Testis (tissue), 2 donors: ENCODE data around the gene TSGA10IP.

Source experiments
- POLR2A ChIP-seq: fragments of 450-650 bp; IDR thresholded peaks from one replicate; pipeline ENCODE4 v1.6.1; 2017; ENCODE audit warnings: antibody characterized with exemption, mild to moderate bottlenecking, moderate library complexity
- TF ChIP-seq, protein P1 (sequence below), 3 experiments: fragments of 450-650 bp in 2 of 3; fragments of 200-600 bp in 1 of 3; sonication (generic) in 1 of 3; IDR thresholded peaks; one replicate each; pipeline ENCODE4 v1.5.1; 2016 to 2019; ENCODE audit warnings: antibody characterized with exemption in 3 of 3, mild to moderate bottlenecking in 2 of 3, moderate library complexity in 1 of 3

DNA sequence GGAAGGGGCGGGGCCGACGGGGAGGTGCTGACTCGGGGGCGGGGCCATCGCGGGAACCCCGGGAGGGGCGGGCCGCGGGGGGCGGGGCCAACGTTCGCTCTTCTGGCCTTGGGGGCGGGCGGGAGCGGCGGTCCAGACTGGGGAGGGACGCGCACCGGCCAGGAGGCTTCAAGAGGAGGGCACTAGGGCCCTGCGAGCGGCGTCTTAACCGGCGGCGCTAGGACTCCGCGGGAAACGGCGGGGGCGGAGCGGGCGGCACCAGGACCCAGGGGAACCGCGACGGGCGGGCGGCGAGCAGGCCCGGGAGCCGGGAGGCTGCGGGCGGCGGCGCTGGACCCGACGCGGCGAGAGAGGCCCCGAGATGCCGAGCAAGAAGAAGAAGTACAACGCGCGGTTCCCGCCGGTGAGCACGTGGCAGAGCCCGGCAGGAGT, 26.1 kb upstream of the TSGA10IP start, which contains the start of gene DRAP1:
- TF ChIP-seq, protein P1, sequence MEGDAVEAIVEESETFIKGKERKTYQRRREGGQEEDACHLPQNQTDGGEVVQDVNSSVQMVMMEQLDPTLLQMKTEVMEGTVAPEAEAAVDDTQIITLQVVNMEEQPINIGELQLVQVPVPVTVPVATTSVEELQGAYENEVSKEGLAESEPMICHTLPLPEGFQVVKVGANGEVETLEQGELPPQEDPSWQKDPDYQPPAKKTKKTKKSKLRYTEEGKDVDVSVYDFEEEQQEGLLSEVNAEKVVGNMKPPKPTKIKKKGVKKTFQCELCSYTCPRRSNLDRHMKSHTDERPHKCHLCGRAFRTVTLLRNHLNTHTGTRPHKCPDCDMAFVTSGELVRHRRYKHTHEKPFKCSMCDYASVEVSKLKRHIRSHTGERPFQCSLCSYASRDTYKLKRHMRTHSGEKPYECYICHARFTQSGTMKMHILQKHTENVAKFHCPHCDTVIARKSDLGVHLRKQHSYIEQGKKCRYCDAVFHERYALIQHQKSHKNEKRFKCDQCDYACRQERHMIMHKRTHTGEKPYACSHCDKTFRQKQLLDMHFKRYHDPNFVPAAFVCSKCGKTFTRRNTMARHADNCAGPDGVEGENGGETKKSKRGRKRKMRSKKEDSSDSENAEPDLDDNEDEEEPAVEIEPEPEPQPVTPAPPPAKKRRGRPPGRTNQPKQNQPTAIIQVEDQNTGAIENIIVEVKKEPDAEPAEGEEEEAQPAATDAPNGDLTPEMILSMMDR (IDR thresholded peaks at IDR 0.05): no peak
- TF ChIP-seq POLR2A: no peak
